H1 (cell line): ENCODE measurements around the gene SLIT3. TPM values are rescaled to one million over a fixed set of nuclear protein-coding genes. Genes with fewer than 3 reads are reported as not detected.

Experiments used
- CTCF ChIA-PET: fragments of 300-600 bp; sonication (Branson Sonifier 250); formaldehyde crosslinking; loops from one replicate; lab custom pipeline; 2021; ENCODE audit not compliant: partially characterized antibody; lab: Charles Lee
- POLR2A ChIA-PET: fragments of 300-600 bp; sonication (Branson Sonifier 250); formaldehyde crosslinking; loops from one replicate; lab custom pipeline; 2021; ENCODE audit warnings: inconsistent platforms; ENCODE audit not compliant: partially characterized antibody; lab: Charles Lee
- DNase-seq, 2 experiments: peaks; one replicate each; pipeline versions ENCODE4 v3.0.0 to v3.0.0-alpha.2; 2010 to 2022; ENCODE audit warnings: low spot score in 2 of 2, low read depth in 1 of 2, mixed read lengths in 1 of 2
- FAIRE-seq: peaks from 2 replicates; lab custom pipeline; 2011; peaks lifted over from hg19 to GRCh38; lab: Jason Lieb, UNC
- H2AFZ ChIP-seq: 2 replicates; pipeline ENCODE4 v1.8.1; 2012; ENCODE audit warnings: low read length, inconsistent platforms
- H2AK5ac ChIP-seq: 2 replicates; pipeline ENCODE4 v1.6.1; 2013; ENCODE audit warnings: low read depth, low read length
- H2BK120ac ChIP-seq: replicated peaks from 2 replicates; pipeline ENCODE3; 2013; ENCODE audit warnings: low read depth, low read length, inconsistent platforms
- H2BK12ac ChIP-seq: 2 replicates; pipeline ENCODE4 v1.6.1; 2013; ENCODE audit warnings: low read depth, low read length
- H2BK15ac ChIP-seq: 2 replicates; pipeline ENCODE4 v1.6.1; 2013; ENCODE audit warnings: low read length
- H2BK20ac ChIP-seq: 2 replicates; pipeline ENCODE4 v1.6.1; 2013; ENCODE audit warnings: low read length
- H2BK5ac ChIP-seq: 2 replicates; pipeline ENCODE4 v1.6.1; 2013; ENCODE audit warnings: low read depth, low read length
- H3K14ac ChIP-seq: 2 replicates; pipeline ENCODE4 v1.6.1; 2013; ENCODE audit warnings: inconsistent platforms; ENCODE audit not compliant: insufficient read length
- H3K18ac ChIP-seq: 2 replicates; pipeline ENCODE4 v1.6.1; 2013; ENCODE audit warnings: low read length; ENCODE audit errors: extremely low read depth
- H3K23ac ChIP-seq: 2 replicates; pipeline ENCODE4 v1.6.1; 2013; ENCODE audit warnings: inconsistent platforms; ENCODE audit not compliant: insufficient read length
- H3K23me2 ChIP-seq: 2 replicates; pipeline ENCODE4 v1.6.1; 2013; ENCODE audit warnings: low read depth, low read length
- H3K27ac ChIP-seq: 2 replicates; pipeline ENCODE4 v1.6.1; 2011; ENCODE audit warnings: low read depth, low read length, inconsistent platforms
- H3K27me3 ChIP-seq, 4 experiments: replicated peaks in 1 of 4; 1 replicate in 1 of 4; 2 replicates in 3 of 4; pipeline versions ENCODE4 v1.6.1 to v1.8.1; 2011 to 2013; ENCODE audit warnings: low read length in 3 of 4, mild to moderate bottlenecking in 3 of 4, inconsistent platforms in 2 of 4, mixed read lengths in 2 of 4, moderate library complexity in 1 of 4; ENCODE audit not compliant: control insufficient read depth in 3 of 4, insufficient read depth in 3 of 4; ENCODE audit errors: extremely low read depth in 1 of 4
- H3K36me3 ChIP-seq, 4 experiments: 2 replicates each; pipeline versions ENCODE4 v1.6.1 to v1.8.1; 2011 to 2013; ENCODE audit warnings: mild to moderate bottlenecking in 4 of 4, low read length in 3 of 4, moderate library complexity in 2 of 4, control low read depth in 1 of 4, inconsistent platforms in 1 of 4; ENCODE audit not compliant: insufficient read depth in 4 of 4, control insufficient read depth in 2 of 4
- H3K4ac ChIP-seq: replicated peaks from 2 replicates; pipeline ENCODE3; 2013; ENCODE audit warnings: low read length, low read depth, mixed read lengths, inconsistent platforms; ENCODE audit not compliant: insufficient read length
- H3K4me1 ChIP-seq, 4 experiments: replicated peaks in 1 of 4; 1 replicate in 1 of 4; 2 replicates in 3 of 4; pipeline versions ENCODE4 v1.6.1 to v1.8.1; 2011 to 2013; ENCODE audit warnings: low read length in 3 of 4, inconsistent platforms in 2 of 4, mixed read lengths in 1 of 4; ENCODE audit not compliant: insufficient read depth in 4 of 4, control insufficient read depth in 3 of 4
- H3K4me2 ChIP-seq, 2 experiments: 2 replicates each; pipeline versions ENCODE4 v1.6.1 to v1.8.1; 2011 to 2013; ENCODE audit warnings: low read depth in 2 of 2, low read length in 2 of 2, control low read depth in 1 of 2, inconsistent platforms in 1 of 2, mild to moderate bottlenecking in 1 of 2; ENCODE audit not compliant: insufficient read depth in 1 of 2
- H3K4me3 ChIP-seq, 4 experiments: fragments of 200-600, 300-600 bp in 1 of 4; sonication (generic), shearing (Covaris generic), sonication (Bioruptor Twin) in 1 of 4; 2 replicates each; pipeline versions ENCODE4 v1.5.1 to v1.8.1; 2011 to 2016; ENCODE audit warnings: low read length in 4 of 4, low read depth in 3 of 4, control low read depth in 2 of 4, inconsistent platforms in 2 of 4, mild to moderate bottlenecking in 2 of 4, mixed read lengths in 1 of 4, moderate library complexity in 1 of 4; ENCODE audit not compliant: insufficient read depth in 2 of 4; ENCODE audit errors: extremely low read depth in 1 of 4
- H3K56ac ChIP-seq: replicated peaks from 2 replicates; pipeline ENCODE3; 2013; ENCODE audit warnings: low read depth, mild to moderate bottlenecking, mixed read lengths, low read length, inconsistent platforms; ENCODE audit not compliant: insufficient read length
- H3K79me1 ChIP-seq: 2 replicates; pipeline ENCODE4 v1.6.1; 2013; ENCODE audit warnings: low read depth, low read length, control low read depth
- H3K79me2 ChIP-seq, 2 experiments: 2 replicates each; pipeline versions ENCODE4 v1.6.1 to v1.8.1; 2012 to 2013; ENCODE audit warnings: low read length in 2 of 2, mild to moderate bottlenecking in 2 of 2, inconsistent platforms in 1 of 2; ENCODE audit not compliant: insufficient read depth in 2 of 2, control insufficient read depth in 1 of 2
- H3K9ac ChIP-seq, 4 experiments: replicated peaks in 1 of 4; 1 replicate in 1 of 4; 2 replicates in 3 of 4; pipeline versions ENCODE4 v1.6.1 to v1.8.1; 2011 to 2013; ENCODE audit warnings: low read depth in 3 of 4, low read length in 3 of 4, control low read depth in 2 of 4, mild to moderate bottlenecking in 2 of 4, moderate library complexity in 2 of 4, inconsistent platforms in 1 of 4; ENCODE audit errors: extremely low read depth in 1 of 4
- H3K9me3 ChIP-seq, 2 experiments: 2 replicates each; pipeline versions ENCODE4 v1.6.1 to v1.8.1; 2012 to 2013; ENCODE audit warnings: mild to moderate bottlenecking in 2 of 2, moderate library complexity in 2 of 2, control low read depth in 1 of 2, inconsistent platforms in 1 of 2, low read depth in 1 of 2, low read length in 1 of 2, mixed read lengths in 1 of 2; ENCODE audit not compliant: insufficient read depth in 2 of 2
- H4K20me1 ChIP-seq, 2 experiments: replicated peaks in 1 of 2; 2 replicates each; pipeline versions ENCODE3 to v1.8.1; 2011 to 2013; ENCODE audit warnings: inconsistent platforms in 2 of 2, low read length in 2 of 2, mild to moderate bottlenecking in 1 of 2; ENCODE audit not compliant: insufficient read depth in 2 of 2, control insufficient read depth in 1 of 2
- H4K5ac ChIP-seq: 2 replicates; pipeline ENCODE4 v1.6.1; 2013; ENCODE audit warnings: low read length, low read depth, mixed read lengths, inconsistent platforms; ENCODE audit not compliant: insufficient read length
- H4K8ac ChIP-seq: 2 replicates; pipeline ENCODE4 v1.8.0; 2013; ENCODE audit warnings: mild to moderate bottlenecking, moderate library complexity, low read length, inconsistent platforms; ENCODE audit not compliant: insufficient read depth; ENCODE audit errors: extremely low read depth
- H4K91ac ChIP-seq: replicated peaks from 2 replicates; pipeline ENCODE3; 2013; ENCODE audit warnings: low read length, mixed read lengths, inconsistent platforms; ENCODE audit not compliant: insufficient read length
- GABPA ChIP-seq: IDR thresholded peaks from 2 replicates; pipeline ENCODE4 v1.6.1; 2011; ENCODE audit warnings: mild to moderate bottlenecking, low read length, moderate library complexity, borderline replicate concordance; ENCODE audit not compliant: insufficient read depth
- HDAC6 ChIP-seq: IDR thresholded peaks from one replicate; pipeline ENCODE4 v1.7.1; 2012; ENCODE audit warnings: low read depth, mild to moderate bottlenecking, inconsistent platforms, low read length, moderate library complexity
- POLR2AphosphoS5 ChIP-seq: IDR thresholded peaks from 2 replicates; pipeline ENCODE4 v1.6.1; 2011; ENCODE audit warnings: low read depth, low read length
- POU5F1 ChIP-seq: IDR thresholded peaks from 2 replicates; pipeline ENCODE4 v1.6.1; 2011; ENCODE audit warnings: low read depth, mild to moderate bottlenecking, low read length, moderate library complexity
- RBBP5 ChIP-seq: IDR thresholded peaks from 2 replicates; pipeline ENCODE4 v1.7.1; 2012; ENCODE audit warnings: low read depth, mild to moderate bottlenecking, inconsistent platforms, low read length, moderate library complexity, borderline replicate concordance
- SIN3A ChIP-seq, 2 experiments: IDR thresholded peaks in 1 of 2; conservative IDR thresholded peaks in 1 of 2; 2 replicates each; pipeline ENCODE4 v1.6.1; 2011 to 2012; ENCODE audit warnings: low read length in 2 of 2, improper control_type of control experiment in 1 of 2, low read depth in 1 of 2, mild to moderate bottlenecking in 1 of 2
- whole genome bisulfite sequencing, 2 experiments: shearing (Covaris generic) in 1 of 2; methylation state at CpG; one replicate each; pipeline versions ENCODE4 v1.1.6 to v1.1.7; 2013 to 2015; ENCODE audit warnings: low lambda C conversion rate in 2 of 2, mixed read lengths in 2 of 2, inconsistent platforms in 1 of 2, low coverage in 1 of 2, missing lambda C conversion rate in 1 of 2; ENCODE audit not compliant: insufficient replicate concordance in 2 of 2, insufficient coverage in 1 of 2, insufficient read length in 1 of 2; ENCODE audit errors: extremely low coverage in 1 of 2, missing lambda C conversion rate in 1 of 2; 5-methylcytosine and 5-hydroxymethylcytosine counted together
- polyA plus RNA-seq, 7 experiments: library from polyadenylated mRNA; depleted of rRNA in 3 of 7; stranded (reverse) in 5 of 7; unstranded in 2 of 7; fragments of >200 nt in 5 of 7; fragments of 200-250 nt in 2 of 7; gene quantifications; 1 replicate in 5 of 7; 2 replicates in 1 of 7; 4 replicates in 1 of 7; pipeline versions ENCODE4 v1.2.1 to v1.2.3, GENCODE V29; 2011 to 2013; ENCODE audit warnings: missing spikeins in 2 of 7, mixed read lengths in 2 of 7
- total RNA-seq: library from RNA; stranded (reverse); fragmentation: NEBNext Ultra II Directional; extraction: Animal tissue kit (Norgen Biotek cat#: 25700); gene quantifications from 2 replicates; pipeline ENCODE4 v1.2.1, GENCODE V29; 2021
- TF ChIP-seq, protein P1 (sequence below): IDR thresholded peaks from 2 replicates; pipeline ENCODE4 v1.6.1; 2011; ENCODE audit warnings: low read depth, mild to moderate bottlenecking, low read length; ENCODE audit not compliant: insufficient read depth

Gene SLIT3
- total and polyA plus RNA-seq, 2 of the 8 experiments (the other 6 are each of a cell fraction or from before 2014, with no cell fraction given): 1.1 to 1.2 TPM

DNA sequence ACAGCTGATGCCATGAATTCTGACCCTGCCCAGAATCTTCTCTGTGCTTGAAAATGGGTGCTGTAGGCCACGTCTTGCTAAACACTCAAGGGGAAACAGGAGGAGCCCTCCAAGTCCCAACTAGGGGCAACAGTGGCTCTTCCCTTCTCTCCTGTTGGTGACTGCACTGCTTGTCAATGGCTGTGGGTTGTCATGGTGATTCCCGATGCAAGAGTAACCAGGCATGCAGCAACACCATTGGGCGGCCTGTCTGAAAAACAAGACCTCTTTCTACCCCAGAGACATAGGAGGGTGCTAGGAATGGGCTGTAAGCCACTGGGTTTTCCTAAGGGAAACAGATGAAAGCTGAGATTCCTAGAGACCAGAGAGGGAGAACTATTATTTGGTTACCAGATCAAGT, 520.1 kb downstream of the SLIT3 start:
- 83% methylated on average over 3 of the region's 3 CpGs; no CpG with 5 or more reads in 1 of the 2 experiments for WGBS, 2 experiments
- H3K79me1 ChIP-seq: no peaks in the 10 kb centered on the region
- no peak for TF ChIP-seq GABPA
- no peak for TF ChIP-seq RBBP5
- no peak for TF ChIP-seq HDAC6
- TF ChIP-seq, protein P1, sequence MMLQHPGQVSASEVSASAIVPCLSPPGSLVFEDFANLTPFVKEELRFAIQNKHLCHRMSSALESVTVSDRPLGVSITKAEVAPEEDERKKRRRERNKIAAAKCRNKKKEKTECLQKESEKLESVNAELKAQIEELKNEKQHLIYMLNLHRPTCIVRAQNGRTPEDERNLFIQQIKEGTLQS: no peak
- TF ChIP-seq POLR2AphosphoS5: no peak
- TF ChIP-seq SIN3A (conservative IDR thresholded peaks at IDR 0.05 in 1 of 2, IDR thresholded peaks at IDR 0.05 in 1 of 2; ENCODE audit: low read depth in 1 of 2, low read length in 2 of 2): no peak
- no peak for TF ChIP-seq POU5F1

More for the DNA sequence above, 520.1 kb downstream of the SLIT3 start:
- H4K91ac ChIP-seq: no peak overlapping the region
- H3K79me2 ChIP-seq: no peaks in the 10 kb centered on the region
- FAIRE-seq (no peak), DNase-seq (no peak)
- H2BK20ac ChIP-seq: no peak overlapping the region
- no peaks in the 10 kb centered on the region for H3K27me3 ChIP-seq
- ChIA-PET POLR2A (no interaction called here), CTCF (no interaction called here)
- H4K8ac ChIP-seq: no peak overlapping the region
- H3K4me1 ChIP-seq: peaks cover 0 to 5% (median 0%) of the 10 kb centered on the region in 4 experiments; a peak in 1 of 7 replicates
- H2BK12ac ChIP-seq: no peak overlapping the region
- no peaks in the 10 kb centered on the region for H4K20me1 ChIP-seq
- no peak overlapping the region for H2BK5ac ChIP-seq
- H3K9ac ChIP-seq: no peak overlapping the region
- H3K4me3 ChIP-seq: no peak overlapping the region
- H2AK5ac ChIP-seq: no peak overlapping the region
- H3K9me3 ChIP-seq: no peaks in the 10 kb centered on the region
- H3K4me2 ChIP-seq: no peak overlapping the region
- H2AFZ ChIP-seq: no peak overlapping the region
- H3K36me3 ChIP-seq: no peaks in the 10 kb centered on the region
- H3K14ac ChIP-seq: no peak overlapping the region
- H3K56ac ChIP-seq: no peak overlapping the region
- no peak overlapping the region for H3K23ac ChIP-seq
- no peak overlapping the region for H2BK120ac ChIP-seq
- H3K23me2 ChIP-seq: no peaks in the 10 kb centered on the region
- H3K4ac ChIP-seq: no peak overlapping the region
- no peak overlapping the region for H4K5ac ChIP-seq
- no peak overlapping the region for H3K18ac ChIP-seq
- no peak overlapping the region for H3K27ac ChIP-seq
- H2BK15ac ChIP-seq: no peak overlapping the region
